Loucy (cell line): Measurements from ENCODE around the gene CYP4F2.
"Not testable (repeated sequence)": the region's sequence is repeated elsewhere in the genome, so short reads cannot be mapped to it uniquely, and the experiment has no call there.

Experiments used
- H2AFZ ChIP-seq: fragments of 200-600 bp; sonication (generic); 2 replicates; pipeline ENCODE4 v1.6.0; 2016; ENCODE audit warnings: antibody characterized with exemption, mild to moderate bottlenecking, low read length, moderate library complexity
- H3F3A ChIP-seq: fragments of 200-600 bp; 2 replicates; pipeline ENCODE4 v1.6.0; 2016; ENCODE audit warnings: antibody characterized with exemption, low read depth, mild to moderate bottlenecking
- H3K27me3 ChIP-seq: fragments of 200-600 bp; sonication (generic); 2 replicates; pipeline ENCODE4 v1.6.1; 2014; ENCODE audit warnings: low read length, mild to moderate bottlenecking; ENCODE audit not compliant: insufficient read depth, poor library complexity, severe bottlenecking
- H3K36me3 ChIP-seq: fragments of 200-600 bp; sonication (generic); 2 replicates; pipeline ENCODE4 v1.6.1; 2016; ENCODE audit warnings: low read length; ENCODE audit not compliant: insufficient read depth
- H3K4me1 ChIP-seq: fragments of 200-600 bp; sonication (generic); 2 replicates; pipeline ENCODE4 v1.5.1; 2014; ENCODE audit warnings: low read length, mild to moderate bottlenecking; ENCODE audit not compliant: insufficient read depth, poor library complexity, severe bottlenecking
- H3K4me2 ChIP-seq: fragments of 200-600 bp; sonication (generic); 2 replicates; pipeline ENCODE4 v1.6.0; 2014; ENCODE audit warnings: antibody characterized with exemption, low read length, low read depth, mild to moderate bottlenecking; ENCODE audit not compliant: poor library complexity, severe bottlenecking
- H3K4me3 ChIP-seq: fragments of 200-600 bp; sonication (generic); 2 replicates; pipeline ENCODE4 v1.5.1; 2014; ENCODE audit warnings: low read length, mild to moderate bottlenecking, mixed read lengths; ENCODE audit not compliant: poor library complexity, severe bottlenecking
- H3K79me2 ChIP-seq: fragments of 200-600 bp; sonication (generic); 2 replicates; pipeline ENCODE4 v1.6.1; 2014; ENCODE audit warnings: low read length; ENCODE audit not compliant: insufficient read depth
- H3K9ac ChIP-seq: fragments of 200-600 bp; sonication (generic); 2 replicates; pipeline ENCODE4 v1.6.0; 2014; ENCODE audit warnings: mild to moderate bottlenecking, low read depth, low read length, moderate library complexity; ENCODE audit not compliant: poor library complexity, severe bottlenecking
- H3K9me2 ChIP-seq: fragments of 200-600 bp; sonication (generic); replicated peaks from 2 replicates; pipeline ENCODE4 v1.6.1; 2016; ENCODE audit warnings: low read depth, low read length, mixed read lengths
- H3K9me3 ChIP-seq: fragments of 200-600 bp; sonication (generic); 2 replicates; pipeline ENCODE4 v1.6.1; 2014; ENCODE audit warnings: mild to moderate bottlenecking, antibody characterized with exemption, low read length, low read depth; ENCODE audit not compliant: insufficient read depth
- H4K20me1 ChIP-seq: fragments of 200-600 bp; sonication (generic); 2 replicates; pipeline ENCODE4 v1.6.0; 2014; ENCODE audit warnings: antibody characterized with exemption, low read length, mild to moderate bottlenecking; ENCODE audit not compliant: insufficient read depth, poor library complexity, severe bottlenecking
- EZH2phosphoT487 ChIP-seq: fragments of 200-600 bp; IDR thresholded peaks from 2 replicates; pipeline ENCODE4 v1.6.1; 2018; ENCODE audit warnings: antibody characterized with exemption, mild to moderate bottlenecking, moderate library complexity, borderline replicate concordance
- TF ChIP-seq, protein P1 (sequence below): fragments of 200-600 bp; sonication (generic); conservative IDR thresholded peaks from 2 replicates; pipeline ENCODE4 v1.5.1; 2014; ENCODE audit warnings: mild to moderate bottlenecking, antibody characterized with exemption, low read length

CYP4F2 gene

DNA sequence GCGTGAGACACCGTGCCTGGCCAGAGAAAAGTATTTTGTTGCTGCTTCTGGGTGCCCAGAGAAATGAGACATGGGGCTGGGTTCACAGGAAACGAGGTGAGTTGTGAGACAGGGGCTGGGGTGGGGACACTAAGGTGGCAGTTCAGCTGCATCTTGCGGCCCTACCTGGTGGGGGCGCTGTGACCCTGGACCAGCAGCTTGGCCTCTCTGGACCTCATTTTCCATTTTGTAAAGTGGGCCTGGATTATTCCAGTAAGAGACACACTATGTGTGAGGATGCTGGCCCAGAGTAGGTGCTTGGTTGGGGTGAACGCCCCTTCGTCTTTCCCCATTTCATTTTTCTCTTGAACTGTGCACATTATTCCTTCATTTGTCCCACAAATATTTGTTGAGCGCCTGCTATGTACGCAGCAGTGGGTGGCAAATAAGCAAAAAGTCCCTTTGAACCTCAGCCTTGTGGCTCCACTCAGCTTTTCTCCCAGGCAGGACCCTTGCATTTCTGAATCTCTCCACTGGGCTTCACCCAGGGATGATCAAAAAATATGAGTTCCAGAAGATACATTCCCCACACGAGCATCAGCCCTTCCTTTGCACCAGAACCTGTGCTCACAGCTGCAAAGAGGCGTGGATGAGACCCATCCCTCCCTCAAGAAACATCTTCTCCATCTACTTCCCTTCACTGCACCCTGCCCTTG, 55.9 kb downstream of the CYP4F2 start:
- H3K9me2 ChIP-seq, result no peaks in the 10 kb centered on the region
- H4K20me1 ChIP-seq, result no peaks in the 10 kb centered on the region
- no peak overlapping the region for H2AFZ ChIP-seq
- peaks cover 68% of the 10 kb centered on the region for H3K4me1 ChIP-seq
- peaks cover 12% of the 10 kb centered on the region; the same call in 1 of the 2 replicates for H3K79me2 ChIP-seq
- no peaks in the 10 kb centered on the region for H3K27me3 ChIP-seq
- H3K4me2 ChIP-seq, result no peak overlapping the region
- peak overlapping the region; percentile 17 for H3K9ac ChIP-seq
- no peaks in the 10 kb centered on the region for H3K36me3 ChIP-seq
- no peak for TF ChIP-seq EZH2phosphoT487
- TF ChIP-seq, protein P1, sequence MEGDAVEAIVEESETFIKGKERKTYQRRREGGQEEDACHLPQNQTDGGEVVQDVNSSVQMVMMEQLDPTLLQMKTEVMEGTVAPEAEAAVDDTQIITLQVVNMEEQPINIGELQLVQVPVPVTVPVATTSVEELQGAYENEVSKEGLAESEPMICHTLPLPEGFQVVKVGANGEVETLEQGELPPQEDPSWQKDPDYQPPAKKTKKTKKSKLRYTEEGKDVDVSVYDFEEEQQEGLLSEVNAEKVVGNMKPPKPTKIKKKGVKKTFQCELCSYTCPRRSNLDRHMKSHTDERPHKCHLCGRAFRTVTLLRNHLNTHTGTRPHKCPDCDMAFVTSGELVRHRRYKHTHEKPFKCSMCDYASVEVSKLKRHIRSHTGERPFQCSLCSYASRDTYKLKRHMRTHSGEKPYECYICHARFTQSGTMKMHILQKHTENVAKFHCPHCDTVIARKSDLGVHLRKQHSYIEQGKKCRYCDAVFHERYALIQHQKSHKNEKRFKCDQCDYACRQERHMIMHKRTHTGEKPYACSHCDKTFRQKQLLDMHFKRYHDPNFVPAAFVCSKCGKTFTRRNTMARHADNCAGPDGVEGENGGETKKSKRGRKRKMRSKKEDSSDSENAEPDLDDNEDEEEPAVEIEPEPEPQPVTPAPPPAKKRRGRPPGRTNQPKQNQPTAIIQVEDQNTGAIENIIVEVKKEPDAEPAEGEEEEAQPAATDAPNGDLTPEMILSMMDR, result peak; percentile 70
- peaks cover 6% of the 10 kb centered on the region; the same call in 1 of the 2 replicates for H3K9me3 ChIP-seq
- H3F3A ChIP-seq, result 0 out of 2 replicates have a peak, but pooled peaks cover 12% of the 10 kb centered on the region
- no peak overlapping the region for H3K4me3 ChIP-seq

DNA sequence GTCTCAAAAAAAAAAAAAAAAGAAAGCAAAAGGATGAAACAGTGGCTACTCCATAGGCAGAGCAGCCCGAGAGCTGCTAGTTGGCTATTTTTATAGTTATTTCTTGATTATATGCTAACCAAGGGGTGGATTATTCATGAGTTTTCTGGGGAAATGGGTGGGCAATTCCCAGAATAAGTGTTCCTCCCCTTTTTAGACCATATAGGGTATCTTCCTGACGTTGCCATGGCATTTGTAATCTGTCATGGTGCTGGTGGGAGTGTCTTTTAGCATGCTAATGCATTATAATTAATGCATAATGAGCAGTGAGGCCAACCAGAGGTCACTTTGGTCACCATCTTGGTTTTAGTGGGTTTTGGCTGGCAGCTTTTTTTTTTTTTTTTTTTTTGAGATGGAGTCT, 57.0 kb downstream of the CYP4F2 start:
- Histone ChIP-seq H3F3A (peaks cover 18% of the 10 kb centered on the region; the same call in 1 of the 2 replicates), H3K9me2 (no peaks in the 10 kb centered on the region), H4K20me1 (no peaks in the 10 kb centered on the region), H3K4me1 (peaks cover 72% of the 10 kb centered on the region), H3K36me3 (no peaks in the 10 kb centered on the region), H2AFZ (no peak overlapping the region), H3K79me2 (peaks cover 8% of the 10 kb centered on the region; the same call in 1 of the 2 replicates), H3K4me2 (no peak overlapping the region), H3K4me3 (no peak overlapping the region), H3K27me3 (no peaks in the 10 kb centered on the region), H3K9ac (no peak overlapping the region), H3K9me3 (0 out of 2 replicates have a peak, but pooled peaks cover under 1% of the 10 kb centered on the region)
- no peak for TF ChIP-seq EZH2phosphoT487
- TF ChIP-seq, protein P1, result no peak

DNA sequence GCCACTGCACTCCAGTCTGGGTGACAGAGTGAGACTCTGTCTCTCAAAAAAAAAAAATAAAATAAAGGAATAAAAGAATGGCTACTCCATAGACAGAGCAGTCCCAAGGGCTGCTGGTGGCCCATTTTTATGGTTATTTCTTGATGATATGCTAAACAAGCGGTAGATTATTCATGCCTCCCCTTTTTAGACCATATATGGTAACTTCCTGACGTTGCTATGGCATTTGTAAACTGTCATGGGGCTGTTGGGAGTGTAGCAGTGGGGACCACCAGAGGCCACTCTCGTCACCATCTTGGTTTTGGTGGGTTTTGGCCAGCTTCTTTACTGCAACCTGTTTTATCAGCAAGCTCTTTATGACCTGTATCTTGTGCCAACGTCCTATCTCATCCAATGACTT, 58.0 kb downstream of the CYP4F2 start:
- H3K9ac ChIP-seq, H3K27me3 ChIP-seq, H3K79me2 ChIP-seq, H3K4me3 ChIP-seq, H3K9me3 ChIP-seq, H2AFZ ChIP-seq, H4K20me1 ChIP-seq, H3K9me2 ChIP-seq, H3K36me3 ChIP-seq: not testable (repeated sequence)
- H3F3A ChIP-seq, result peaks cover 17% of the 10 kb centered on the region; the same call in 1 of the 2 replicates
- TF ChIP-seq, protein P1, result peak; percentile 45
- H3K4me2 ChIP-seq, result peak overlapping the region; percentile 18
- peaks cover 72% of the 10 kb centered on the region for H3K4me1 ChIP-seq
